D341Med (cell line): Measurements from ENCODE around the gene CFP.
"Not testable (repeated sequence)": the region's sequence is repeated elsewhere in the genome, so short reads cannot be mapped to it uniquely, and the experiment has no call there.

ENCODE experiments used
- DNase-seq: peaks from one replicate; pipeline ENCODE4 v3.0.0; 2012; ENCODE audit warnings: low spot score

CFP gene

DNA sequence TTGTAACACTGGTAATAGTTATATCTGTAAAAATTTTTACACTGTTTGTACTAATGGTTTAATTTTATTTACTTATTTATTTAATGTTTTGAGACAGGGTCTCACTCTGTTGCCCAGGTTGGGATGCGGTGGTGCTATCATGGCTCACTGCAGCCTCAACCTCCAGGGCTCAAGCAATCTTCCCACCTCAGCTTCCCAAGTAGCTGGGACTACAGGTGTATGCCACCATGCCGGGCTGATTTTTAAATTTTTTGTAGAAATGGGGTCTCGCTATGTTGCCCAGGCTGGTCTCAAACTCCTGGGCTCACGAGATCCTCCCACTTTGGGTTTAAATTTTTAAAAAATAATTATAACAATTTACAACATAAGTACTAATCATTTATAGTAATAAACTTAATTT, 26.6 kb downstream of the CFP start:
- DNase-seq: not testable (repeated sequence)

DNA sequence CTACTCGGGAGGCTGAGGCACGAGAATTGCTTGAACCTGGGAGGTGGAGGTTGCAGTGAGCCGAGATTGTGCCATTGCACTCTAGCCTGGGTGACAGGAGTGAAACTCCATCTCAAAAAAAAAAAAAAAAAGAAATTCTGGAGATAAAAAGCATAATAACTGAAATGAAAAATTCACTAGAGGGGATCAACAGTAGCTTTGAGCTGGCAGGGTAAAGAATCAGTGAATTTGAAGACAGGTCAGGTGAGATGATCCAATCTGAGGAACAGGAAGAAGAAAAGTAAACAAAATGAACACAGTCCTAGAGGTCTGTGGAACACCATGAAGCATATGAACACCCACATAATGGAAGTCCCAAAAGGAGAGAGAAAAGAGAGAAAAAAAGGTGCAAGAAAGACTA, 32.5 kb downstream of the CFP start:
- DNase-seq: no peak

DNA sequence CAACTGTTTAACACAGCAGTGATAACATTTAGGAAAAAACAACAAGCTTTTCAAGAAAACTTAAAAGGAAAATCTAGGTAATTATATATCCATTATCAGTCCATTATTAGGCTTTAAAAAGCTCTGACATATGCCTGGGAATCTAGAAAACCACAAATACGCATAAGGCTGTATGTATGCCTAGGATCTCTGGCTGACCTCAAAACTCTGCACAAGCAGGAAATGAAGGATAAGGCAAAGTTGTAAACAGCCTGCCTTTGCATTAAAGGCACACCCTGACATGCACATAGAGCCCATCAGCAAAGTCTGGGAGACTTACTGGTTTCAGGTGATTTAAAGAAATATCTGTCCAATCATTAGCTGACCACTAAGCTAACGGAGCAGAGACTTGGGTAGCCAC, 33.5 kb downstream of the CFP start:
- no peak for DNase-seq

DNA sequence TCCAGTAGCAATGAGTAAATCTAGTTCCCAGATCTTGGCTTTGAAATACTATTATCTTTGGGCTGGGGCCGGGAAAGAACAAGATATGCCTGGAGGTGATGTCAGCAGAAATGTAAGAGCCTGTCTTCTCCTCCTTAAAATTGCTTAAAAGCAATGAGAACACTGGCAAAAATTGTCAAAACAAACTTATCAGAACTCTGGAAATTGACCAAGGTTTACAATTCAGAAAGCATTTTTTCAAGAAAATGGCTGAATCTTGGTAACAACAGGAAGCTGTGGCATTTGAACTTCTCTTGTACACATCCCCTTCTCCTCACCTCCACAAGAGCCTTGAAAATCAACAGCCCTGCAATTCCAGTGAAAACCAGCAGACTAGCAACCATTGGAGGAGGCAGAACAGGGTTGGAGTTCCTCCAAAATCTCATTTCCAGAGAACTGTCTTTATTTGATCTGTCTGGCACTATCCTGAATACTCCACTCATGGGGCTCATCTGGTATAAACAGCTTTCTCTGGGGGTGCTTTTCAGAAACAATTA, 33.9 kb downstream of the CFP start:
- DNase-seq: no peak

DNA sequence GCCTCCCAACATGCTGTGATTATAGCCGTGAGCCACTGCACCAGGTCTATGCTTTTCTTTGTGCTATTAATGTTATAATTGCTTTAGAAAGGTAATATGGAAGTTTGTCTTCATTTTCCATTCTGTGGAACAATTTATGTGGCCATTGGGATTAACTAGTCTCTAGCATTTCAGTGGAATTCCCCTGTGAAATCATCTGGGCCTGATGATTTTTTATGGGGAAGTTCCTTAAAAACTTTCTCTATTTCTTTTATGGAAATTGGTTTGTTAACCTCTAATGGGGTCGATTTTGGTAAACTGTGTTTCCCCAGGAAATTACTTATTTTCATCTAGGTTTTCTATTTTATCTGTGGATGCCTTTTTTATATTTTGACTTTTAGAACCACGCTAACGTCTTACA, 36.2 kb downstream of the CFP start:
- DNase-seq: no peak

DNA sequence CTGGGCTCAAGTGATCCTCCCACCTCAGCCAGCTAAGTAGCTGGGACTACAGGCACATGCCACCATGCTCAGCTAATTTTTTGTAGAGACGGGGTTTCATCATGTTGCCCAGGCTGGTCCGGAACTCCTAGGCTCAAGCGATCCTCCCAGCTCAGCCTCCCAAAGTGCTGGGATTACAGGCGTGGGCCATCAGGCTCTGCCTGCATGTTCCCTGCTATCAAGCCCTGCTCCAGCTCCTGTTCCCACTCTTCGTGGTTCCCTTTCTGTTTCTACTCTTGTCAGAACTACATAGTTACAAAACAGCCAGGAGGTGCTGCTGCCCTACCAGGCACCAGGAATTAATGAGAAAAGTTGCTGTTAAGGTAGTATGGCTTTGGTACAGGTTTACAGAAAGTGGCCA, 38.7 kb downstream of the CFP start:
- no peak for DNase-seq

DNA sequence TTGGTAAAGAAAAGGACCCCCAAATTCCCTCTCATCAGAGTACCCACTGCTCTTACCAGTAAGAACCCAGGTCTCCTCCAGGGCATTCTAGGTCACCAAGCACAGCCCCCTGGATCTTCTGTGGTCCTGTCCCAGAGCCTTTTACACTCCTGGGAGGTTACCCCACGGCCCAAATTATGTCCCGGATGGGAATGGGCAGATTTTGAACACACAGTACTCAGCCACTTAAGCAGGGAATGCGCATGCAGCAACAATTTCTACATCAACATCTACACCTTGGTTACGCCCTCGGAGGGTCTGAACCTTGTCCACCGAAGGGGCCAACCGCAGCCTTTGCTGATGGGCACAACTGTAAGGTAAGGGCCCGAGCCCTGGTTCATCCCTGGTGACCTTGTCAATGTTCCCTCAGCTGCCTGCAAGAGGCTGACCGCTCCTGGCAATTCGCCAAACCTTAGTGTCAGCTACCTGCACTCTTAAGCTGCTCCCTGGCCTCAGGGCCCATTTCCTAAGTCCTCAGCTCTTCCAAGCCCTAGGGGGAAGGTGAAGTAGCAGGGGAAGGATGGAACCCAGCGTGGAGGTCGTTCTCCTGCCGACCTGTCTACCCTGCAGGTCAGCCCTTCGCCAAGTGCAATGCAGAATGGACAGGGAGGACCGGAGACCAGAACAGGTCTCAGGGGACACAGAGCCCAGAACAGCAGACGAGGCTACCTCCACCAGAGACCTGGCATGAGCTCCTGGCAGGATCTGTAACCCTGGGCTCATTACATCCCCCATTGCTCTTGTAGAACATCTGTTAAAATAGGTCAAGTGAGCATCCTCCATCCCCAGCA, 41.6 kb downstream of the CFP start:
- peak; percentile 4 for DNase-seq

DNA sequence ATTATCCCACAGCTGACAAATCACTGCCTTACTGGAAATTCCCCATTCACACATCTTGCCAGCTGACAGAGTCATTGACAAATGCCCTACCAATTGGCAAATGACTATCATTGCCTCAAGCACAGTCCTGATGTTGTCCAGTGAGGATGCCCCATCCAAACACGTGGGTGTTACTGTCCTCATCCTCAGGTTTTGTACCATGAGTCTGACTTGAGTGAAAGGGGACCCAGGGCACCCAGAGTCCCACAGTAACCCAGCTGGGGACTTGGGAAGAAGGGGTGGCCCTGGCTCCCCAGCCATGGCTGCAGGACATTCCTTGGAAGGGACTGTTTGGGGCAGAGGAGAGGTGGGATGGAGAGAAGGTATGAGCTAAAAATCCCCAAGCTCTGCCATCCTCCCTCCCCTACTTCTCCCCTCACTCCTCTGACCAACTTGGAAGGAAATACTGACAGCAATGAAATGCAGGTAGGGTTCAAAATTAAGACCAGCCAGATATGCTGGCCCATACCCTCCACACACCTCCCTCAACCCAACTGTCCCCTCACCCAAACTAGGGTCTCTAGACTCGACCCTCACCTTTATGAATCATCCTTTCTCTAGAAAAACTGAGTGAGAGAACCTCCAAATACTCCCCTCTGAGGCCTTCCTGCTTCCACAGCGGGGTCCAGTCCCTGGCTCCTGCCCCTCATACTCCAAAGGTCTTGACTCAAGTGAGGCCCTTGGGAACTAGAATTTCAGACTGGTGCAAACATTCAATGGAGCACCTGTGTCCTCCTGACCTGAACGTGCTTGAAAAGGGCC, 42.4 kb downstream of the CFP start:
- no peak for DNase-seq

DNA sequence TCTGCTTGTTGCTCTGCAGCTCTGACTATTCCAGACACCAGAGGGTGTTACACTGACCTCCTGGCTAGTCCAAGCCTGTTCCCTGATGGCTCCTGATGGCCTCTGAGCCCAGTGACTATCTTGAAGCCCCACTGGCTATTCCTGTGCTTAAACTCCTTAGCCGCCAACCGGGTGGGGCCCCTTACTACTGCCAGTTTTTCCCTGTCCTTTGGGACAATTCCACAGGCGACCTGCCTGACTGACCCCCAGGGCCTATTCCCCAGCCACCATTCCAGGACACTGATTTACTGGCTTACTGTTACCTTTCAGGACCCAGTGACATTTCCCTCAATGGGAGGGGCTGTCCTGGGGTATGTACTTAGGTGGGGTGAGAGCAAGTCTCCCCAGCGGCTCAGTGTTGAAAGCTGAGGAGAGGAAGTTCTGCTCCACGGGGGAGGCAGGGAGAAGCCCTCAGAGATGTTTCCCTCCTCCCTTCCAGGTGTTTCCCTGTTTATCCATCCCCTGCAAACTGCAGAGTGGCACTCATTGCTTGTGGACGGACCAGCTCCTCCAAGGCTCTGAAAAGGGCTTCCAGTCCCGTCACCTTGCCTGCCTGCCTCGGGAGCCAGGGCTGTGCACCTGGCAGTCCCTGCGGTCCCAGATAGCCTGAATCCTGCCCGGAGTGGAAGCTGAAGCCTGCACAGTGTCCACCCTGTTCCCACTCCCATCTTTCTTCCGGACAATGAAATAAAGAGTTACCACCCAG, 43.5 kb downstream of the CFP start:
- peak; percentile 1 for DNase-seq

DNA sequence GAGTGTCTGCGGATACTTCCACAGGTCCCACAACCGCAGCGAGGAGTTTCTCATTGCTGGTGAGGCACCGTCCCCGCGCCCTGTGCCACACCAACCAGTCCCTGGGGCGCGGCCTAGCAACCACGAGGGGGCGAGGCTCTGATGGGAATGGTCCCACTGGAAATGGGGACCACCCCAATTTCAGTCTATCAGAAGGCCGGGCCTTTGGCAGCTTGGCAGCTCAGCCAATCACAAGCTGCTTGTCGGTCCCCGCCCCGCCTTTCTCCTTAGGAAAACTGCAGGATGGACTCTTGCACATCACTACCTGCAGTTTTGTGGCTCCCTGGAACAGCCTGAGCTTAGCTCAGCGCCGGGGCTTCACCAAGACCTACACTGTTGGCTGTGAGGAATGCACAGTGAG, 44.5 kb downstream of the CFP start:
- DNase-seq: peak; percentile 4

DNA sequence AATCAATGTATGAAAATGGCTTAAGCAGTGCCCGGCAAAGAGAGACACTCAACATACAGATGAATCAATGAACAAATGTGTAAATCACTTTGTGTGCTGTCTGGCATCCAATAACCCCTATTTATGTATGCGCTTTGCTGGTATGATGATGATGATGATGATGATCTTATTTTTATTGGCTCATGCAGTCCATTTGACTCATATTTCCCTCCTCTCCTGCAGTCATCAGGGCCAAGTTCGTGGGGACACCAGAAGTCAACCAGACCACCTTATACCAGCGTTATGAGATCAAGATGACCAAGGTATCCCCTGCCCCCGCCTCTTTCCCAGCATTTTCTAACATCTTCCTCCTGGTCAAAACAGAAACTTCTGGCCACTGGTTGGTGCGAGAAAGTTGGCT, 45.0 kb downstream of the CFP start:
- DNase-seq: no peak

DNA sequence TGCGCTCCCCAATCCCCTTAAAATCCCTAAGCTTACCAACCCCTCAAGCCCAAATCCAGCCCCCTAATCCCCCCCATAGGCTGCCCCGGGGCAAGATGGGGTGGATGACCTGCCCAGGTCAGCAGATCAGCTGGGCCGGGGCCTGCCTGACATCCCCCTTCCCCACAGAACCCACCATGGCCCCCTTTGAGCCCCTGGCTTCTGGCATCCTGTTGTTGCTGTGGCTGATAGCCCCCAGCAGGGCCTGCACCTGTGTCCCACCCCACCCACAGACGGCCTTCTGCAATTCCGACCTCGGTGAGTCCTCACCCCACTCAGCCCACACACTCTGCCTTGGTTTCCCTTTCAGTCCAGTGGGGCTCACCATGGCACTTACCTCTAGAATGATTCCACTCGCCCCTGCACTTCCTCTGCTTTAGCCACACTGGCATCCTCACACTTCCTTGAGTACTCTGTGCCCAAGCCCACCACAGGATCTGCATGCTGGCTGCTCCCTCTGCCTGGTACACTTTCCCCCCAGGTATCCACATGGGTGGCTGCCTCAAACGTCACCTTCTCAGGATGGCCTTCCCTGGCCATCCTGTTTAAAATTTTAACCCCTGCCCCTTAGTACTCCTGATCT, 46.4 kb downstream of the CFP start:
- DNase-seq: peak; percentile 3

DNA sequence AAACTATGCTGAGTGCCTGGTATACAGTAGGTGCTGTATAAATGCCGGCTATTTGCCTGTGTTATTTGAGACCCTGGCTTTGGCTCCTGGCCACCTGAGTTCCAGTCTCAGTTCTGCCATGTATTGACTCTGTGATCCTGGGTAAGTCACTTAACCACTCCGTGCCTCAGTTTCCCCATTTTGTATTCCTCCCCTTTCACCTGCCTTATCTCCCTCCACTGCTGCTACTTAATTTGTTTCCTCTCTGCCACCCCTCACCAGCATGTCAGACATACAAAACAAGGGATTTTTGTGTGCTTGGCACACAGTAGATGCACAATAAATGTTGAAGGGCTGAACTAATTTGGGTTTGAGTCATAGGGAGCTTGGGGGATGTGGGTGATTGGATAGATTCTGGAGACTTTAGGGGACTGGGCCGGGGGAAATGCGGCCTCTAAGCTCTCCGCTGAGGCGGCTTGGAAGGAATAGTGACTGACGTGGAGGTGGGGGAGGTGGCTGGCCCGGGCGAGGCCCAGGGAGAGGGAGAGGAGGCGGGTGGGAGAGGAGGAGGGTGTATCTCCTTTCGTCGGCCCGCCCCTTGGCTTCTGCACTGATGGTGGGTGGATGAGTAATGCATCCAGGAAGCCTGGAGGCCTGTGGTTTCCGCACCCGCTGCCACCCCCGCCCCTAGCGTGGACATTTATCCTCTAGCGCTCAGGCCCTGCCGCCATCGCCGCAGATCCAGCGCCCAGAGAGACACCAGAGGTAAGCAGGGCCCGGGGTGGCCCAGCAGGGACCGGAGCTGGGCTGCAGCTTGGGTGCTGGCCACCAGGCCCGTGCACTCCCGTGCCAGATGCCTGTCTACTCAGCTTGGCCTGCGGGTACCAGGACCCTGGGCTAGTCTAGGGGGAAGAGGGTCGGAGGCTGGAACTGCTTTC, 47.7 kb downstream of the CFP start, which contains the start of gene TIMP1:
Gene TIMP1, plus strand, starts transcription at position 706 of the 917 bp plus-strand sequence. CDS start 980 bp downstream, outside the sequence.
- DNase-seq: peak; percentile 31

DNA sequence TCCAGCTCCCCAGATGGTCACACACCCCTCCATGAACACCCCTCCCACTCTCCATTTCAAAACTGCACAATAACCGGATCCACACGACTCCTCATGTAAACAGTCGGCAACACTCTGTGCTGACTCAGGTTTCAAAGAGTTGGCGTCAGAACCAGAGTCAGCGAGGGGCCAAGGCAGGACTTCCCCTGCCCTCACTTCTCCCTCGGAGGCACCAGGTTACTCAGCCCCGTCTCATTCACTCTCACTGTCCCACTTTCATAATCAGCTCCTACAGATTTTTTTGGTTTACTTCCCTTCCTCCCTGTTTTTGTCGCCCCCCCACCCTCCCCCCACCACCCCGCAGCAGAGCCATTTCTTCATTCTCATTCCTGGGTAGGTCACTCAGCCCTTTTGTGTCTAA, 50.2 kb downstream of the CFP start:
- DNase-seq: no peak

DNA sequence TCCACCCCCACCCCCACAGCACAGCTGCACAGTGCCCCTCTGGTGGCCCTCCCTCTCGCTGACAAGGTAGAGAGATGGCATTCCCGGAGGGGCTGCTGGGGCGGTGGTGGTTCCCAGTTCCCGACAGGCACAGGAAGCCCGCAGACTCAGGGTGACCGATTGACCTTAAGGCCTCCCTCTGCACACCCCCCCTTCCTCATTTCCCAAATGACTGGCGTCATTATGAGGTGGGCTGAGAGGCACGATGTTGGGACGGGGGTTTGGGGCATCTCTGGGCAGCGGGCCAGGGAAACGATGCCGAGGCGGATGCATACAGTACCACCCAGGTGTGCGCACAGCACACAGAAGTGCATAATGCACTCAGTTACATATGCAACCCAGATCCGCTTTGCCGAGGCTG, 51.0 kb downstream of the CFP start:
- peak; percentile 2 for DNase-seq

DNA sequence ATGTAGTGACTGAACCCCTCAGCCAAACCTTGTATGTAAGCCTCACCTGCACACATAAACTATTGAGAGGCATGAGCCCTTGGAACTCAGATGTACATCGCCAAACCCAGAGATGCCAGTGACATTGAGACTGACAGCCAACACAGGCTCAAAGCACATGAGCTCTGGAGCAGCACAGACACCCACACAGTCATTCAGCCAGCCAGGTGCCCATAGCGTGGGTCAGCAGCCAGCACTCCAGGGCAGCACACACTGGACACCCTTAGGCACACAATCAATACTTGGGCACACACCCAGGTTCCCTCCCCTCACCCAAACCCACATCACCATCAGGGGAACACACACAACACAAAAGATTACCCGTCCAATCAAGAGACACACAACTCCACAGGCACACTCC, 51.8 kb downstream of the CFP start:
- no peak for DNase-seq

DNA sequence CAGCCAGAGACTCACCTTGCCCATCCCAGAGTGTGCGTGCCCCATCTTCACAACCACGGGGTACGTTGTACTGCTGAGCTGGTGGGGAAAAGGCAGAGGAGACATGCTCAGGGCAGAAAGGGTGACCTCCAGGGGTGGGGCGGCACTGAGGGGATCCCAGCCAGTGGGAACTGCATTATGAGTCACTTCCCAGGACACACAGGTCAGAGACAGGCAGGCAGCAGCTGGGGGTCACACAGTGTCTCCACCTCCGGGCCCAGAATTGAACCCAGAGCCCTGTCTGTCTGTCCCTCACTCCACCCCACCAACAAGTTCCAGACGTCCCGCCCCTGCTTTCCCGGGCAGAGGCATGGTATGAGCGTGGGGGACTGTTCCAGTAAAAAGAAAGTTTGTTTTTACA, 52.3 kb downstream of the CFP start:
- no peak for DNase-seq

DNA sequence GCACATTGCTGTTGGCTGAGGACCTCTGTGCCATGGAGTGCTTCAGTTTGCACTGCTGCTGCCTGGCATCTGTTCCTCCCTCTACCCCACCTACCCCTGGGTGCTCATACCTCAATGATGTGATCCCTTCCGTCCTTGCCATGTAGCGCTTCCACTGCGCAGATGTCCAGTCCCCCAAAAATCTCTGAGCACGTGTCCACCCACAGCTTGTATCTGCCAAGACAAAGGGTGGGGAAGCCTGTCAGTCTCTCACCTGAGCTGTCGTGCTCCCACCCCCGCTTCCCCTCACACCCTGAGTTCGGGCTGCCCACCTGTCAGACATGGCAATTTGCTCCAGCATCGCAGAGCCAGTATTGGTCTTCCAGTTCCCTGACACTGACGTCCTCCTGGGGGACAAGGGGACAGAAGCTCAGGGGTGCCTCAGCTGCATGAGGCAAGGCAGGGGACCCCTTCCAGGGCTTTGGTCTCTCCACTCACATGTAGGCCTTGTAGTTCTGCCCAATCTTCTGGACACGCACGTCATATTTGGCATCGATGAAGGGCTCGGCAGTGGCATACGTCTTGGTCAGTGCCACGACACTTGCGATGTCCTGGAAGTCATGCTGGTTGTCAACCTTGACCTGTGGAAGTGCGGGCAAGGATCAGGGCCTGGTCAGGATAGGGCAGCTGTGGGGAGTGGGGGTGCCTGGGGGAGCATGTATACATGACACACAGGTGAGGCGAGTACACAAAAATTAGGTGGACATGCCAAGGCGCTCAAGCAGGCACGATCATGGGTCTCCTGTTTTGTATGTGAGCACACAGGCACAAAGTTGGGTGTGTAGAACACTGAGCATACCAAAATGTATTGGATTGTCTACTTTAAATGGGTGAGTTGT, 53.5 kb downstream of the CFP start:
- DNase-seq: no peak

DNA sequence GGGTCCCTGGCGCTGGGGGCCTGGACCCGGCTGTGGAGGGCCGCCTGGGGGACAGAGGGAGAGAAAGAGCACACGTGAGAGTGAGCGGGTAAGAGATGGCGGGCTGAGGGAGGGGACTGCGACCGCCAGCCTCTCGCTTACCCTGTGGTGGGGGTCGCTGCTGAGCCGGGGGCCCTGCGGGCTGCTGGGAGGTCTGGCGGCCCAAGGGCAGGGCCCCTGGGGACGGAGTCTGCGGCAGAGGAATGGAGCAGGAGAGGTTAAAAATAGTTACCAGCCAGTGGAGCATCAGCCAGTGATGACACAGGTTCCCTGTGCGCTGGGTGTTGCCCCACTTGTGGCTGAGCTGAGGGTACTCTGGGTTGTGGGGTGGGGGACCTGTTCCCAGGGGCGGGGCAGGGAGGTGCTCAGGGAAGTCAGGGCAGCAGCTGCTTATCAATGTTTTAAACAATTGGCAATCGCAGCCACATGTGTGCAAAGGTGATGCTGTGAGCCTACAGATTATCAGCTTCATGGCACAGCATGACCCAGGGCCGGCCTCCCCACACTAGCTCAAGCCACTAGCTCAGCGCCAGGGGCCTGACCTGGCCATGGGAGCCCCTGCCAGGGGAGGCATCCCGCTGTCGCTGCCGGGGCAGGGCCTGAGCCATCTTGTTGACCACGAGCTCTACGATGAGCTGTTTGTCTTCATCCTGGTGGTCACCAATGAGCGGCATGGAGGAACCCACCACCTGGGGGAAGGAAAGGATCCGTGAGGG, 55.0 kb downstream of the CFP start:
- no peak for DNase-seq
